Lower lobe of right lung (tissue), 2 donors: ENCODE measurements around the gene NCOA7. TPM values are rescaled to one million over a fixed set of nuclear protein-coding genes. Genes with fewer than 3 reads are reported as not detected.

Experiments used
- ATAC-seq, 2 donors: fragments of 200-7000 bp; cut with Tn5 transposase; one replicate each; pipeline ENCODE4 v1.9.1; 2020 to 2022; ENCODE audit warnings: mild to moderate bottlenecking in 2 of 2, moderate library complexity in 2 of 2
- DNase-seq: peaks from one replicate; pipeline ENCODE4 v3.0.0-alpha.2; 2020
- H3K27ac ChIP-seq: fragments of 200-600 bp; one replicate; pipeline ENCODE4 v1.8.0; 2022
- H3K27me3 ChIP-seq: fragments of 200-600 bp; one replicate; pipeline ENCODE4 v1.8.0; 2022; ENCODE audit warnings: low read depth
- H3K36me3 ChIP-seq: fragments of 200-600 bp; one replicate; pipeline ENCODE4 v1.8.0; 2022; ENCODE audit warnings: mild to moderate bottlenecking
- H3K4me1 ChIP-seq: fragments of 200-600 bp; one replicate; pipeline ENCODE4 v1.8.0; 2022
- H3K4me3 ChIP-seq: fragments of 200-600 bp; one replicate; pipeline ENCODE4 v1.8.0; 2022; ENCODE audit warnings: mild to moderate bottlenecking
- H3K9me3 ChIP-seq: fragments of 200-600 bp; one replicate; pipeline ENCODE4 v1.8.0; 2022
- intact Hi-C: fragments of 100-400 bp; cut with DNase I; formaldehyde crosslinking; loops from one replicate; pipeline ENCODE4 v1.11.0; 2022
- total RNA-seq: library from RNA; stranded (reverse); fragmentation: NEBNext Ultra II Directional; extraction: Animal tissue kit (Norgen Biotek cat#: 25700); gene quantifications from one replicate; pipeline ENCODE4 v1.2.1, GENCODE V29; 2021
- TF ChIP-seq, protein P1 (sequence below): fragments of 200-600 bp; IDR thresholded peaks from one replicate; pipeline ENCODE4 v1.8.0; 2022; ENCODE audit warnings: antibody characterized with exemption, mild to moderate bottlenecking
- donor health status: DM: no; HTN: yes; CAD: no; lungs with severe emphysema.

The NCOA7 gene
- total RNA-seq, 1 donor from 2014 or later = 64.4 TPM

DNA sequence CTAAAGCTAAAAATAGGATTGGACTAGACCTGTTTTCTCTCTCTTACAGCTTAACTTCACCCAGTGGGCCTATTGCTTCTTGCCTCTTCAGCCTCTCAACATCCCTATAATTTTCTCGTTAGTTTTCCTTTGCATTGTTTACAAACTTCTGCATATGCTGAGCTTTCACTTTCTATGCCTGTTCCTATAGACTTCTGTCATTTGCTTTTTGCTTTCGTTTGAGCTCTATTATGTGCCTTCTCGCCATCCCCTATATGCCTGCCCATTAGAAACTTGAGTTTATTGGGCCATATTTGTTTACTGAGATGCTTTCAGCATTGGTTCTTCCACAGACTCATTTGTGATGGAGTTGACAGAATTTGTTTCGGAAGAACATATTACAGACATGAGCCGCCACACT is 40.9 kb downstream of the NCOA7 start:
- intact Hi-C loops = no loop called here
- Histone ChIP-seq H3K27ac (no peak overlapping the region), H3K4me3 (no peak overlapping the region), H3K27me3 (no peaks in the 10 kb centered on the region), H3K36me3 (no peaks in the 10 kb centered on the region), H3K9me3 (no peaks in the 10 kb centered on the region), H3K4me1 (peaks cover 61% of the 10 kb centered on the region)
- ATAC-seq = no peak
- no peak for DNase-seq
- TF ChIP-seq, protein P1, sequence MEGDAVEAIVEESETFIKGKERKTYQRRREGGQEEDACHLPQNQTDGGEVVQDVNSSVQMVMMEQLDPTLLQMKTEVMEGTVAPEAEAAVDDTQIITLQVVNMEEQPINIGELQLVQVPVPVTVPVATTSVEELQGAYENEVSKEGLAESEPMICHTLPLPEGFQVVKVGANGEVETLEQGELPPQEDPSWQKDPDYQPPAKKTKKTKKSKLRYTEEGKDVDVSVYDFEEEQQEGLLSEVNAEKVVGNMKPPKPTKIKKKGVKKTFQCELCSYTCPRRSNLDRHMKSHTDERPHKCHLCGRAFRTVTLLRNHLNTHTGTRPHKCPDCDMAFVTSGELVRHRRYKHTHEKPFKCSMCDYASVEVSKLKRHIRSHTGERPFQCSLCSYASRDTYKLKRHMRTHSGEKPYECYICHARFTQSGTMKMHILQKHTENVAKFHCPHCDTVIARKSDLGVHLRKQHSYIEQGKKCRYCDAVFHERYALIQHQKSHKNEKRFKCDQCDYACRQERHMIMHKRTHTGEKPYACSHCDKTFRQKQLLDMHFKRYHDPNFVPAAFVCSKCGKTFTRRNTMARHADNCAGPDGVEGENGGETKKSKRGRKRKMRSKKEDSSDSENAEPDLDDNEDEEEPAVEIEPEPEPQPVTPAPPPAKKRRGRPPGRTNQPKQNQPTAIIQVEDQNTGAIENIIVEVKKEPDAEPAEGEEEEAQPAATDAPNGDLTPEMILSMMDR = no peak

DNA sequence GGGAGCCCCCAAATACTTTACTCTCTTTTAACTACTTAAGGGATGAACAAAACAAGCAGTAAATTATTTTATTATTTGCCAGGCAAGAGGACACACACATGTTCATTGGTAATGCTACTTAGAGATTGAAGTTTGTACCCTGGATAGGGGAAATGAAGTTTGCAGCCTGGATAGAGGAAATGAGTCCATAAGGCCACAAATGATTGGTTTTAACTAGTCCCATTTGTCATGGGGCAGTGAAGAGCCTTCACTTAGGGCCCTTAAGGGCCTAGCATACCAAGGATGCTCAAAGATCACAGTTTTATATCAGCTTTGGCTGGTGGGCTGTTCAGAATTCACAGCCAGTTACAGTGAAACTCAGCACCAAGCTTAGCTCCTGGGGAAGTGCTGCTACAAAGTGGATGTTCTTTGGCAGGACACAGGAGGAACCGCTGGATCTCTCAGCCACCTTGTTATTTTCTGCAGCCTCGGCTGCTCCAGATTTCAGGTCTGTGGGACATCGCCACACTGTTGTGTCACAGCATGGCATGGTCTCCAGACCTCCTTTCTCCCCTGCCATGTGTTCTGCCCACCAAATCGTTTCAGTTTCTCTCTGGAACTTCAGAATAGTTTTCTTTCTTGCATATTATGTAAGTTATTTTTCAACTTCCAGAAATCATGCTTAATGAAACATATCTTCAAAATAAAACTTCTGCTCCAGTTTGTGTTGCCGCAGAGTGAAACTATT is 41.8 kb downstream of the NCOA7 start:
- no peak overlapping the region for H3K27ac ChIP-seq
- H3K4me3 ChIP-seq = no peak overlapping the region
- H3K9me3 ChIP-seq = no peaks in the 10 kb centered on the region
- TF ChIP-seq, protein P1 = no peak
- DNase-seq (no peak), ATAC-seq (no peak)
- no peaks in the 10 kb centered on the region for H3K27me3 ChIP-seq
- peaks cover 70% of the 10 kb centered on the region for H3K4me1 ChIP-seq
- H3K36me3 ChIP-seq = no peaks in the 10 kb centered on the region
- intact Hi-C loops = no loop called here

DNA sequence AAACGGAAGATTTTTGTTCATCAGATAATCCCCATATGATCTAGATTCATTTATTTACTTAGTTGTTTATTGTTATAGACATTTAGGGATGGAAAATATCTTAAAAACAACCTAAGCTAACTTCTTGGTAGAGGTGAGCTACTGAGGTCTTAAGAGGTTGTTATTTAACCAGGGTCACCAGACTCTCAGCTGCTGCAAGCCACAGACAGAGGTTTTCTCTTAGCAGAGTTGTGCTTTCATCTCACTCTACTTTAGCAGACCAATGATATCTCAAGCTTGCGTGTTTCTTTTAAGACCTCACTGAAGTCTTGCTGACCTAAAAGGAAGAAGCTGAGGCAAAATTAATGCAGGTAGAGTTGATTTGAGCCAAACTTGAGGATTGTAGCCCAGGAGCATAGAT is 43.6 kb downstream of the NCOA7 start:
- TF ChIP-seq, protein P1 = no peak
- ATAC-seq = peak in 1 of 2 donors; percentile 45
- H3K4me3 ChIP-seq = no peak overlapping the region
- peaks cover 62% of the 10 kb centered on the region for H3K4me1 ChIP-seq
- no peaks in the 10 kb centered on the region for H3K36me3 ChIP-seq
- H3K27me3 ChIP-seq = no peaks in the 10 kb centered on the region
- DNase-seq = no peak
- intact Hi-C loops = no loop called here
- H3K9me3 ChIP-seq = no peaks in the 10 kb centered on the region
- H3K27ac ChIP-seq = peak overlapping the region; percentile 74

DNA sequence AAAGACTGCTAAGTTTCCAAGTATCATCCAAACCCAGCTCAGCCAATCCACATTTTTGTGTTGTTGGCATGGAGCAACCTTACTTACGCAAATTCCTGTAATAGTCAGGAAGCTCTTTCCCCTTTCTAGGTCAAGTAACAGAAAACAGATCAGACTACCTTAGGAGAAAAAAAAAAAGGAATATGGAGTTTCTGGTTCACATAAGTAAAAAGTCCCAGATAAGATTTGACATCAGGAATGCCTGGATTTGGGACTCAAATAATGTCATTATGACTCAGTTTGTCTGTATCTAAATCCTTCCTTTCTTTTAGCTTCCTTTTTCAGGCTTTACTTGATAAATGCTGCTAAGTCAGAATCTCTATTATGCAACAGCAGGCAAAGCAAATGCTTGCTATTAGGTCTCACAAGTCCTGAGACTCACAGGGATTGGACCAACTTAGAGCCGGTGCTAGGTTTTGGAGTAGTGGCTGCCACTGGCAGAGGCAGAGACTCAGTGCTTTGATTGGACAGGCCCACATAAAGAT is 44.5 kb downstream of the NCOA7 start:
- no peak for DNase-seq
- Histone ChIP-seq H3K9me3 (no peaks in the 10 kb centered on the region), H3K36me3 (no peaks in the 10 kb centered on the region), H3K27me3 (no peaks in the 10 kb centered on the region), H3K27ac (peak overlapping the region; percentile 74), H3K4me3 (no peak overlapping the region), H3K4me1 (peaks cover 62% of the 10 kb centered on the region)
- TF ChIP-seq, protein P1 = no peak
- intact Hi-C loops = no loop called here
- ATAC-seq = peak; percentile 87 to 91

DNA sequence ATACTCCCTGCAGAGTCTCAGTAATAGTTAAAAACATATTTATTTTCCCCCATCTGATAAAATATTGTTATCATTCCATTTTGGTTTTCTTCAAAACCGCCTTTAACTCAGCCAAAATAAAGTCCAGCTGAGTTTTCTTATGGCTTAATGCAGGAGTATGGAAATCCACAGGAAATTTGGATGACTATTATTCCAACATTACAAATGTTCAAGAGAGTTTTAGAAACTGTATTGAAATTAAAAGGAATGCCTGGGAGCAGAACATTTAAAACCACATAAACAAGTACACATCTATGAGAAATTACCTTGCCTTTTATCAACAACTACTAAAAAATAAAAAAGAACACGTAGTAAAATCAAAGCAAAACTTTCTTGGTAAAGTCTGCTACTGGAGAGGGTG is 45.7 kb downstream of the NCOA7 start:
- ATAC-seq = no peak
- H3K9me3 ChIP-seq = no peaks in the 10 kb centered on the region
- H3K4me3 ChIP-seq = no peak overlapping the region
- intact Hi-C loops = no loop called here
- no peaks in the 10 kb centered on the region for H3K36me3 ChIP-seq
- TF ChIP-seq, protein P1 = no peak
- no peak for DNase-seq
- peaks cover 62% of the 10 kb centered on the region for H3K4me1 ChIP-seq
- no peak overlapping the region for H3K27ac ChIP-seq
- no peaks in the 10 kb centered on the region for H3K27me3 ChIP-seq
